ENCODE measurements around the gene ZNF865. TPM values are rescaled to one million over a fixed set of nuclear protein-coding genes. Genes with fewer than 3 reads are reported as not detected.

The ZNF865 gene
- total and polyA plus RNA-seq, 2 donors (not counting 1 experiment from before 2014, with no cell fraction given), result 11.3 to 22.7 TPM

DNA sequence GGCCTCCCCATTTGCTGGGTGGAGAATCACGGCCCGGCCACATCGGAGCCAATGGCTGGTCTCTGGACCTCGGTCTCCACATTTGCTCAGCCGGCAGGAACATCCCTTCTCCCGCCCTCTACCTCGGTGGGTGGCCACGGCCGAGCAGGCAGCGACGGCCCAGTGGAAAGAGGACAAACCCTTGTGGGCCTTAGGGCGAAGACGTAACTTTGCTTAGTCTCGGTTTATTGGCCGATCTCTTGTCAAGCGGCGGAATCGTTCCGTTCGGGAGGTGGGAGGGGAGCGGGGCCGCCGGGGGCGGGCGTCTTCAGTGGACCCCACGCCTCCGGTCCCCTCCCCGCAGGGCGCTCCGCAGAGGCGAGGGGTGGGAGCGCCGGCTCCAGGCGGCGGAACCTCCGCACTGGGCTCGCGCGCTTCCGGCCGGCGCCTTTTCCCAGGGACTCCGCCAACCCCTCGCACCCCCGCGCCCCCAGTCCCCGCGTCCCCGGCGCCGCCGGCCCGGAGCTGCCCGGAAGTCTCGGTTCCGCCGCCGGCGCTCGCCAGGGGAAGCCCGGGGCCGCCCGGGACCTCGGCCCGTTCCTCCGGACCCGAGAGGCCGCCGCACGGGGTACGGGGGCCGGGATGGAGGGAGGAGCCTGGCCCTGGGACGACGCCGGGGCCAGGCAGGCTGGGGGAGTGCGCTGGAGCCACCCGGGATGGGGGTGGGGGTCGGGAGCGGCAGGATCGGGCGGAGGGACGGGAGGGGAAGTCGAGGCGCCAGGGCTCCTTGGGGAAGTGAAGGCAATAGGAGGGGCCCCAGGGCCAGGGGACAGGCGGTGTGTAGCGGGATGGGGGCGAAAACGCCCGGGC, 35.4 kb downstream of the ZNF865 start, which contains the start of gene ZNF580:
Gene ZNF580 (plus strand): TSS at position 426 of the 849 bp plus-strand sequence. CDS start 1,507 bp downstream, outside the sequence.
- ATAC-seq (ENCODE audit: low read depth) (peak; percentile 10), DNase-seq (peak; percentile 79)
- H2AFZ ChIP-seq (ENCODE audit: insufficient read depth, low read depth, low read length, poor library complexity, severe bottlenecking), result peak within 1 kb of the TSS; percentile 53
- peak within 1 kb of the TSS; percentile 96 for H3K4me2 ChIP-seq (replicated peaks; ENCODE audit: low read depth, low read length, poor library complexity, severe bottlenecking)
- H3K4me3 ChIP-seq (ENCODE audit: control extremely low read depth in 1 of 5, extremely low read depth in 1 of 5, insufficient read depth in 1 of 5, low read depth in 2 of 5, low read length in 4 of 5), result peak within 1 kb of the TSS; percentile 54 to 85 (median 78)
- peak within 1 kb of the TSS; percentile 72 to 79 for H3K27ac ChIP-seq (ENCODE audit: low read length in 2 of 2)
- peaks cover 35 to 73% of the 10 kb centered on the region in 2 donors for H3K4me1 ChIP-seq (ENCODE audit: control insufficient read depth in 2 of 2, insufficient read depth in 2 of 2, low read length in 2 of 2)
- Mint-ChIP-seq H3K27me3 (no peaks in the 10 kb centered on the region), H3K4me3 (peak within 1 kb of the TSS; percentile 88), H3K9me3 (ENCODE audit: insufficient read depth) (no peaks in the 10 kb centered on the region), H3K4me1 (peaks cover 73% of the 10 kb centered on the region), H3K27ac (peak within 1 kb of the TSS; percentile 94)
- peaks cover 2 to 13% of the 10 kb centered on the region in 2 experiments for H3K36me3 ChIP-seq (replicated peaks in 1 of 2; ENCODE audit: control extremely low read depth in 1 of 2, control insufficient read depth in 1 of 2, extremely low read depth in 1 of 2, insufficient read depth in 2 of 2, low read length in 1 of 2)
- ChIA-PET CTCF (interaction anchor here (1.0 to 1.9 kb wide), 5 partner anchors 13 to 53 kb away, joined by 3 to 7 read pairs (median 4); no protein-coding TSS in a partner anchor), POLR2A (interaction anchor here (0.8 to 1.5 kb wide), 3 partner anchors 8 to 16 kb away, joined by 4 to 9 read pairs (median 4); partner anchors contain the start of gene U2AF2)
- intact Hi-C loops (cut with micrococcal nuclease), result loop anchor here (5.0 kb wide), 3 partner anchors 34 to 234 kb away; partner anchors contain the start of genes EPN1, UBE2S and ZNF865
- no peak for TF ChIP-seq EZH2 (IDR thresholded peaks at IDR 0.05; ENCODE audit: borderline replicate concordance, insufficient read depth, low read depth, low read length, poor library complexity, severe bottlenecking)
- TF ChIP-seq, protein P1, sequence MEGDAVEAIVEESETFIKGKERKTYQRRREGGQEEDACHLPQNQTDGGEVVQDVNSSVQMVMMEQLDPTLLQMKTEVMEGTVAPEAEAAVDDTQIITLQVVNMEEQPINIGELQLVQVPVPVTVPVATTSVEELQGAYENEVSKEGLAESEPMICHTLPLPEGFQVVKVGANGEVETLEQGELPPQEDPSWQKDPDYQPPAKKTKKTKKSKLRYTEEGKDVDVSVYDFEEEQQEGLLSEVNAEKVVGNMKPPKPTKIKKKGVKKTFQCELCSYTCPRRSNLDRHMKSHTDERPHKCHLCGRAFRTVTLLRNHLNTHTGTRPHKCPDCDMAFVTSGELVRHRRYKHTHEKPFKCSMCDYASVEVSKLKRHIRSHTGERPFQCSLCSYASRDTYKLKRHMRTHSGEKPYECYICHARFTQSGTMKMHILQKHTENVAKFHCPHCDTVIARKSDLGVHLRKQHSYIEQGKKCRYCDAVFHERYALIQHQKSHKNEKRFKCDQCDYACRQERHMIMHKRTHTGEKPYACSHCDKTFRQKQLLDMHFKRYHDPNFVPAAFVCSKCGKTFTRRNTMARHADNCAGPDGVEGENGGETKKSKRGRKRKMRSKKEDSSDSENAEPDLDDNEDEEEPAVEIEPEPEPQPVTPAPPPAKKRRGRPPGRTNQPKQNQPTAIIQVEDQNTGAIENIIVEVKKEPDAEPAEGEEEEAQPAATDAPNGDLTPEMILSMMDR (IDR thresholded peaks at IDR 0.05), result no peak
- H3K9me3 ChIP-seq (ENCODE audit: control extremely low read depth in 1 of 3, control insufficient read depth in 2 of 3, insufficient read depth in 1 of 3, low read length in 2 of 3), result peaks cover 0 to 11% (median 0%) of the 10 kb centered on the region in 3 donors
- no peaks in the 10 kb centered on the region for H3K27me3 ChIP-seq (replicated peaks in 1 of 4; ENCODE audit: control extremely low read depth in 1 of 4, control insufficient read depth in 3 of 4, insufficient read depth in 4 of 4, low read length in 3 of 4)
- H4K20me1 ChIP-seq (ENCODE audit: control insufficient read depth, insufficient read depth, low read length, poor library complexity, severe bottlenecking), result peaks cover 21% of the 10 kb centered on the region
- 1% methylated on average over 82 of the region's 89 CpGs for WGBS (ENCODE audit: insufficient coverage)
- H3K79me2 ChIP-seq (ENCODE audit: control insufficient read depth, insufficient read depth, low read length), result peaks cover 36% of the 10 kb centered on the region
- H3K9ac ChIP-seq (ENCODE audit: low read length), result peak within 1 kb of the TSS; percentile 77
